ENCODE results near the gene ACSF3. TPM values are rescaled to one million over a fixed set of nuclear protein-coding genes. Genes with fewer than 3 reads are reported as not detected.

The ACSF3 gene
- total and polyA plus RNA-seq, 7 donors: 19.7 to 42.2 (median 28.2) TPM

Other genes starting within 250 kb of the ACSF3 start
- gene GALNS, start 236.9 kb upstream of the ACSF3 start, total RNA-seq: 10 to 100 TPM in 3 of 4 donors, 1 to 10 TPM in 1; 6.7 to 50.4 (median 11.4) TPM
- gene GALNS, start 236.9 kb upstream of the ACSF3 start, polyA plus RNA-seq: 10 to 100 TPM in 1 of 3 donors, 1 to 10 TPM in 2; 6.2 to 32.4 (median 9.0) TPM
- 10 to 100 TPM; 30.7 to 42.1 (median 39.3) TPM for gene TRAPPC2L, start 236.7 kb upstream of the ACSF3 start, total RNA-seq
- 10 to 100 TPM; 42.1 to 56.5 (median 46.0) TPM for gene TRAPPC2L, start 236.7 kb upstream of the ACSF3 start, polyA plus RNA-seq
- gene PABPN1L, start 227.2 kb upstream of the ACSF3 start, total RNA-seq: not detected
- gene PABPN1L, start 227.2 kb upstream of the ACSF3 start, polyA plus RNA-seq: under 1 TPM in 1 of 3 donors, not detected in 2; 0.15 TPM
- gene CBFA2T3, start 116.6 kb upstream of the ACSF3 start, total RNA-seq: 10 to 100 TPM in 1 of 4 donors, 1 to 10 TPM in 2, under 1 TPM in 1; 0.95 to 26.8 (median 3.4) TPM
- 1 to 10 TPM; 4.2 to 9.8 (median 7.2) TPM for gene CBFA2T3, start 116.6 kb upstream of the ACSF3 start, polyA plus RNA-seq
- not detected for gene CDH15, start 77.9 kb downstream of the ACSF3 start, total RNA-seq
- under 1 TPM in 1 of 3 donors, not detected in 2; 0.01 TPM for gene CDH15, start 77.9 kb downstream of the ACSF3 start, polyA plus RNA-seq
- not detected for gene SLC22A31, start 106.7 kb downstream of the ACSF3 start, total RNA-seq
- under 1 TPM in 1 of 3 donors, not detected in 2; 0.87 TPM for gene SLC22A31, start 106.7 kb downstream of the ACSF3 start, polyA plus RNA-seq
- 10 to 100 TPM in 3 of 4 donors, 1 to 10 TPM in 1; 6.4 to 21.8 (median 12.6) TPM for gene ZNF778, start 123.9 kb downstream of the ACSF3 start, total RNA-seq
- gene ZNF778, start 123.9 kb downstream of the ACSF3 start, polyA plus RNA-seq: 10 to 100 TPM in 1 of 3 donors, 1 to 10 TPM in 1, under 1 TPM in 1; 0.69 to 96.1 (median 2.7) TPM

Measured in sigmoid colon (tissue), 7 donors.